Right lobe of liver (tissue), 6 donors: ENCODE data around the gene CA7. TPM values are rescaled to one million over a fixed set of nuclear protein-coding genes. Genes with fewer than 3 reads are reported as not detected.

ENCODE experiments used
- ATAC-seq, 4 donors: fragments of 200-7000 bp; cut with Tn5 transposase; one replicate each; pipeline ENCODE4 v1.9.1; 2020; ENCODE audit warnings: mild to moderate bottlenecking in 4 of 4, moderate library complexity in 4 of 4
- DNase-seq, 3 donors: peaks; one replicate each; pipeline ENCODE4 v3.0.0-alpha.2; 2020
- H3K27ac ChIP-seq, 3 donors: fragments of 200-600 bp; one replicate each; pipeline ENCODE4 v1.8.0; 2022
- H3K27me3 ChIP-seq, 2 donors: fragments of 200-600 bp; one replicate each; pipeline ENCODE4 v1.8.0; 2022
- H3K36me3 ChIP-seq, 4 donors: fragments of 200-600 bp; sonication (generic) in 1 of 4; one replicate each; pipeline versions ENCODE4 v1.5.1 to v1.8.0; 2017 to 2022; ENCODE audit warnings: control low read depth in 1 of 4
- H3K4me1 ChIP-seq, 4 donors: fragments of 200-600 bp; sonication (generic) in 1 of 4; one replicate each; pipeline versions ENCODE4 v1.5.1 to v1.8.0; 2017 to 2022; ENCODE audit warnings: control low read depth in 1 of 4
- H3K4me3 ChIP-seq, 3 donors: fragments of 200-600 bp; one replicate each; pipeline ENCODE4 v1.8.0; 2022
- H3K9me3 ChIP-seq, 4 donors: fragments of 200-600 bp; sonication (generic) in 1 of 4; one replicate each; pipeline versions ENCODE4 v1.5.1 to v1.8.0; 2017 to 2022; ENCODE audit warnings: control low read depth in 1 of 4
- POLR2A ChIP-seq: fragments of 450-650 bp; IDR thresholded peaks from one replicate; pipeline ENCODE4 v1.6.1; 2017; ENCODE audit warnings: antibody characterized with exemption, mild to moderate bottlenecking
- WGBS: methylation state at CpG from one replicate; pipeline ENCODE4 v1.1.6; 2018; ENCODE audit warnings: low coverage, low lambda C conversion rate; ENCODE audit not compliant: insufficient coverage; ENCODE audit errors: missing lambda C conversion rate; 5-methylcytosine and 5-hydroxymethylcytosine counted together
- intact Hi-C, 2 donors: fragments of 100-400 bp; cut with DNase I; formaldehyde crosslinking; loops; one replicate each; pipeline versions ENCODE4 v1.11.2 to v1.14.1; 2022
- total RNA-seq, 6 experiments: library from RNA; depleted of rRNA in 2 of 6; stranded (reverse); fragments of >200 nt in 2 of 6; fragmentation: NEBNext Ultra II Directional in 3 of 6; extraction: Animal tissue kit (Norgen Biotek cat#: 25700) in 3 of 6; gene quantifications; one replicate each; pipeline versions ENCODE4 v1.1.0 to v1.2.4, GENCODE V29; 2016 to 2023
- TF ChIP-seq, protein P1 (sequence below), 4 donors: fragments of 200-600 bp in 3 of 4; fragments of 450-650 bp in 1 of 4; IDR thresholded peaks; one replicate each; pipeline versions ENCODE4 v1.5.1 to v1.8.0; 2016 to 2022; ENCODE audit warnings: antibody characterized with exemption in 4 of 4, mild to moderate bottlenecking in 2 of 4
- donor health status: DM: no; HTN: yes; CAD: no.
- donor health status: DM: no; HTN: no; CAD: no.
- donor health status: DM: no; HTN: no; CAD: no.
- donor health status: DM: no; HTN: yes; CAD: no.
- donor health status: DM: no; HTN: yes; CAD: no.

CA7 gene
- total RNA-seq, 6 experiments from 2014 or later, result not detected

DNA sequence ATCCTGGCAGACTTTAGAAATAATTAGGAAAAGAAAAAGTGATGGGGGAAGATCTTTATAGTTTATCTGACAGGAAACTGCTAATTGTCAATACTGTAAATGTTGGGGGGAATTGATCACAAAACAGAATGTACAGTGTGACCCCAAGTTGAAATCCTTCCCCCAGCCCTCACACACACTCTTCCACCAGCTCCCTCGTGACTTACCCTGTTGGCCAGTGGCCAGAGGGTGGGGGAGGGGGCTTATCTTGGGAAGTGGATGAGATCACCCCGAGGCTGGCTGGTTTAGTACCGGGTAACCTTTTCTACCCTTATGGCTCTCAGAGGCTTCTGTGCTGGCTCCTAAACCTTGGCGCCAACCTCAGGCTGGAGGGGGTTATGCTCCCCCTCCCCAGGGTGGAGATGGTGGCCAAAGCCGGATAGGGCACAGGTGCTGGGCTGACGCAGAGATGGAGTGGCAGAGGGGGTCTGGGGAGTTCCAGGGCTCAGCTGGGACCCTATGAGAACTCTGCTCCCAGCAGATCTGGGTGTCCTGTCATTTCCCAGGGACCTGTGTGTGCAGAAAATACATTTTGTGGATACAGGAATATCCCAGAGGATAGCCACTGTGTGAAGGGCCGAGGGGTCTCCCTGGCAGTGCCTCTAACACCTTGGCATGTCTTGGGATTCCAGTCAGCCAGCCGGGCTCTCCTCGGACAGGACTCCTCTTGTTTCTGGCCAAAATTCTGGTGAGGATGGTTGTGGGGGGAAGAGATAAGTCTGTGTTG lies 55.9 kb downstream of the CA7 start:
- DNase-seq (peak in 2 of 3 donors; percentile 61 to 64), ATAC-seq (peak; percentile 7 to 60 (median 22))
- no peaks in the 10 kb centered on the region for H3K9me3 ChIP-seq
- H3K36me3 ChIP-seq, result no peaks in the 10 kb centered on the region
- H3K4me1 ChIP-seq, result peaks cover 0 to 19% (median 8%) of the 10 kb centered on the region in 4 donors
- TF ChIP-seq, protein P1, sequence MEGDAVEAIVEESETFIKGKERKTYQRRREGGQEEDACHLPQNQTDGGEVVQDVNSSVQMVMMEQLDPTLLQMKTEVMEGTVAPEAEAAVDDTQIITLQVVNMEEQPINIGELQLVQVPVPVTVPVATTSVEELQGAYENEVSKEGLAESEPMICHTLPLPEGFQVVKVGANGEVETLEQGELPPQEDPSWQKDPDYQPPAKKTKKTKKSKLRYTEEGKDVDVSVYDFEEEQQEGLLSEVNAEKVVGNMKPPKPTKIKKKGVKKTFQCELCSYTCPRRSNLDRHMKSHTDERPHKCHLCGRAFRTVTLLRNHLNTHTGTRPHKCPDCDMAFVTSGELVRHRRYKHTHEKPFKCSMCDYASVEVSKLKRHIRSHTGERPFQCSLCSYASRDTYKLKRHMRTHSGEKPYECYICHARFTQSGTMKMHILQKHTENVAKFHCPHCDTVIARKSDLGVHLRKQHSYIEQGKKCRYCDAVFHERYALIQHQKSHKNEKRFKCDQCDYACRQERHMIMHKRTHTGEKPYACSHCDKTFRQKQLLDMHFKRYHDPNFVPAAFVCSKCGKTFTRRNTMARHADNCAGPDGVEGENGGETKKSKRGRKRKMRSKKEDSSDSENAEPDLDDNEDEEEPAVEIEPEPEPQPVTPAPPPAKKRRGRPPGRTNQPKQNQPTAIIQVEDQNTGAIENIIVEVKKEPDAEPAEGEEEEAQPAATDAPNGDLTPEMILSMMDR (IDR thresholded peaks at IDR 0.05), result no peak
- no peak for TF ChIP-seq POLR2A
- no peaks in the 10 kb centered on the region for H3K27me3 ChIP-seq
- peak overlapping the region; percentile 37 to 66 (median 64) for H3K27ac ChIP-seq
- intact Hi-C loops, result loop anchor here in 1 of 2 donors (5.0 kb wide), 1 partner anchor 42 kb away; no protein-coding TSS in a partner anchor
- no peak overlapping the region for H3K4me3 ChIP-seq
- 37% methylated on average over 7 of the region's 9 CpGs for WGBS

DNA sequence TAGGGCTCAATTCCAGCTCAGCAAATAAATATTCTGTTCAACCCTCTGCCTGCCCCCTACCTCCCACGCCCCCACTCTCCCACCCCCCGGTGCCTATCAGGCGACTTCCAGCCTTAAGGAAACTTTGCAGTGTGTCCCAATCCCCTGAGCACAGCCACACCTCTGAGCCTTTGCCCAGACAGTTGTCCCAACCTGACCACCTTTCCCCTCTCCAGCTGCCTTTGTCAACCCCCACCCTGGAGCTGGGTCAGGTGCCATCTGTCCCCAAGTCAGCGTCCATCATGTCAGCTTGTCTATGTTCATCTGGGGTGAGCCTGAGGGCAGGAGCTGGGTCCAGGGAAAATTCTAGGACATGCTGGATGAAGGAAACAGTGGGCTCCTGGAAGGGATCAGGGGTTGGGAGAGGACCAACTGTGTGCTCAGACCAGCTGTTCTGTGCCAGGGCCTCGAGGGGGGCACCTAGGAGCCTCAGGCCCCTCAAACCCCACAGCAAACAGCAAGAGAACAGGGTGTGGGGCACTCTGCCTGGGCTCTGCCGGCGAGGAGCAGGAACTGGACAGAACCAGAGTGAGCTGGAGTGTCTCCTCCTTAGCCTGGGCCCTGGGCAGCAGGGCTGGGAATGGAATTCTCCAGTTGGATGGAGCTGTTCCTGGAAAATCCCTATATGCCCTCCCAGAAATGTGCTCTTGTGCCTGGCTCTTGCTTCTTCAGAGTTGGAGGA lies 56.7 kb downstream of the CA7 start:
- intact Hi-C loops, result no loop called here
- WGBS, result 22% methylated on average over 1 of the region's 7 CpGs
- Histone ChIP-seq H3K27me3 (no peaks in the 10 kb centered on the region), H3K4me3 (no peak overlapping the region), H3K27ac (peak overlapping the region in 1 of 3 donors; percentile 66), H3K9me3 (no peaks in the 10 kb centered on the region), H3K36me3 (no peaks in the 10 kb centered on the region), H3K4me1 (peaks cover 0 to 19% (median 8%) of the 10 kb centered on the region in 4 donors)
- TF ChIP-seq, protein P1 (IDR thresholded peaks at IDR 0.05), result no peak
- TF ChIP-seq POLR2A, result no peak
- ATAC-seq (peak in 2 of 4 donors; percentile 5 to 9), DNase-seq (peak in 2 of 3 donors; percentile 21 to 42)

DNA sequence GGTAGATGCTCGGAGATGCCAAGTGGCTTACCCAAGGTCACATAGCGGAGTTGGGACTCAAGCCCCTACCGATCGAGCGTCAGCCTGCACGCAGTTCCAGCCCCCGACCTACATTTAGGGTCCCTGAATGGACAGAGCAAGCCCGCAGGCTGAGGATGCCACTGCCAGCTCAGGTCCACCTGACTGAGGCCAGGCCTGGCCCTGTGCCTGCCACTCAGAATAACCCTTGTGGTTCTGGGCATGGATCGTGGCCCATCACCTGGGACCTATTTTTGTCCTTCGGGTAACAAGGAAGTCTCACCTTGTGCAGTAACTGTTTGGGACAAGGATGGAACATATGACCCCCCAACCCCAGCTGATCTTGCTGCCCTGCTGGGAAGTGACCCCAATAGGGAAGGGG lies 57.4 kb downstream of the CA7 start:
- no peak overlapping the region for H3K27ac ChIP-seq

More for the DNA sequence above, 57.4 kb downstream of the CA7 start:
- H3K36me3 ChIP-seq, result no peaks in the 10 kb centered on the region
- no CpG with 5 or more reads among the region's 10 CpGs for WGBS
- H3K4me1 ChIP-seq, result peaks cover 0 to 19% (median 8%) of the 10 kb centered on the region in 4 donors
- DNase-seq (peak in 2 of 3 donors; percentile 7 to 39), ATAC-seq (no peak)
- intact Hi-C loops, result no loop called here
- H3K27me3 ChIP-seq, result no peaks in the 10 kb centered on the region
- no peak for TF ChIP-seq POLR2A
- TF ChIP-seq, protein P1 (IDR thresholded peaks at IDR 0.05), result no peak
- H3K4me3 ChIP-seq, result no peak overlapping the region
- no peaks in the 10 kb centered on the region for H3K9me3 ChIP-seq
